ENCODE results near the gene BASP1.

DNA sequence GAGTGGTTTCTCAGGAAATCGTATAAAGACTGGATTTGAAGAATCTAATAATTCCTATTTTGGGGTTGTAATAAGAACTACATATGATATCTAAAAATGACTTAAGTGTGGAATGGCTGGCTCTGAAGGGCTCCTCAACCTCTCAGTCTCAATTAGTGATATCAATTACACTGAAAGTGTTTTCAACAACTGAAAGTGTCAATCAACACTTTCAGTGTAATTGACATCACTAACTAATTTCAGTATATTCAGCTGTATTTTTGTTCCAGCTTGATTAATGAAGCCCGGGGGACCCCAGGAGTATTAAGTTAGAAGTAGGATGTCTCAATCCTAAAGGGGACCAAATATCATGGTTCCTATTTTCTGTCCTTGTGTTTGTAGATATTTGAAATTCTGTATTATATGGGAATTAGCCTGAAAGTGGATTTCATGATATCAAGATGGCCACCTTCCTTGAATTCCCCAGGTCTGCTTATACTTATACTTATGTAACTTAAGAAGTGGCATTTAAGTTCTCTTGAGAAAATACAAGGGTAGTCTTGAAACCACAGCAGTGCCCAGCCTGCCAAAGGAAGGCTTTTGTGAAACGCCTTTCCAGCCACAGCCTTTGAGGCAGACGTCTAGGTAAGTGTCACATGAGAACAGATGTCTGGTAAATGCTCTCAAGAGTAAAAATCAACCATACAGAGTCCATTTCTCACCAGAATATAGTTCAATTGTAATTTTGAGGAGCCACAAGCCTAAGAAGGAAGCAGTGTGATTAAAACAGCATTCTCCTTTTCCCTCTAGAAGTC lies 4.6 kb downstream of the BASP1 start:
- TF ChIP-seq POLR2AphosphoS5 (IDR thresholded peaks at IDR 0.05; ENCODE audit: low read depth, low read length) (no peak), TAF1 (IDR thresholded peaks at IDR 0.05; ENCODE audit: low read depth, low read length) (no peak)
